Cardiac muscle cell (in vitro differentiated cells and primary cell): ENCODE data around the gene FAM53B. TPM values are rescaled to one million over a fixed set of nuclear protein-coding genes. Genes with fewer than 3 reads are reported as not detected.

Source experiments
- DNase-seq, 2 donors: peaks; one replicate each; pipeline versions ENCODE4 v3.0.0 to v3.0.0-alpha.2; 2010 to 2017; ENCODE audit warnings: low read depth in 1 of 2, low spot score in 1 of 2
- H3K27ac ChIP-seq: fragments of 200-600 bp; sonication (generic); 2 replicates; pipeline ENCODE4 v1.5.1; 2016
- H3K27me3 ChIP-seq: fragments of 200-600 bp; sonication (generic); 2 replicates; pipeline ENCODE4 v1.6.0; 2016; ENCODE audit warnings: control low read depth
- H3K36me3 ChIP-seq: fragments of 200-600 bp; sonication (generic); 2 replicates; pipeline ENCODE4 v1.5.1; 2016; ENCODE audit warnings: control low read depth
- H3K4me1 ChIP-seq: fragments of 200-600 bp; sonication (generic); 2 replicates; pipeline ENCODE4 v1.8.1; 2017; ENCODE audit warnings: low read depth, mild to moderate bottlenecking, mixed run types
- H3K4me3 ChIP-seq: fragments of 200-600 bp; sonication (generic); 2 replicates; pipeline ENCODE4 v1.5.1; 2016; ENCODE audit warnings: mild to moderate bottlenecking
- H3K9me3 ChIP-seq: fragments of 200-600 bp; sonication (generic); 2 replicates; pipeline ENCODE4 v1.5.1; 2017; ENCODE audit warnings: low read depth, mild to moderate bottlenecking, control low read depth
- polyA plus RNA-seq: library from polyadenylated mRNA; unstranded; fragments of >200 nt; fragmentation: Nextera tagmentation; extraction: Ambion mirVana; gene quantifications from 2 replicates; pipeline ENCODE4 v1.2.1, GENCODE V29; 2016
- total RNA-seq: library from RNA; depleted of rRNA; stranded (reverse); fragments of >200 nt; gene quantifications from 2 replicates; pipeline ENCODE4 v1.2.3, GENCODE V29; 2016
- TF ChIP-seq, protein P1 (sequence below): IDR thresholded peaks from 2 replicates; pipeline ENCODE4 v1.5.1; 2012; ENCODE audit warnings: low read depth, mild to moderate bottlenecking, low read length

FAM53B gene
- total and polyA plus RNA-seq, 2 experiments from 2014 or later: 10.2 to 34.8 TPM

DNA sequence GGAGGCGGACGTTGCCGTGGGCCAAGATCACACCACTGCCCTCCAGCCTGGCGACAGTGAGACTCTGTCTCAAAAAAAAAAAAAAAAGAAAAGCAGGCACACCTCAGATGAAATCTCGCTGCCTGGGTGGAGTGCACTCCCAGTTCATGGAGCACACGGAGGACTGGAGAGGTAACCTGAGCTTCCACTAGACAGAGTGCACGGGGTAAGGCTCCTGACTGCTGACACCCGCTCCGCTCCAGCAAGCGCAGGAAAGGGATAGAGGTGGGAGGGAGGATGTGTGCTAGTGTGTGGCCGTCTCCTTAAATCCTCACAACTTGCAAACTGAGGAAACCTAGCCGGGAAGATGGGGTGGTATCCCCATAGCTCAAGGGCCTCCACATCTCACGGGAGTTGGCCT, 50.8 kb downstream of the FAM53B start:
- DNase-seq: peak in 1 of 2 donors; percentile 62
- Histone ChIP-seq H3K27ac (peak overlapping the region; percentile 88), H3K4me3 (no peak overlapping the region), H3K9me3 (no peaks in the 10 kb centered on the region), H3K36me3 (peaks cover 2% of the 10 kb centered on the region), H3K27me3 (no peaks in the 10 kb centered on the region), H3K4me1 (peaks cover 48% of the 10 kb centered on the region)
- TF ChIP-seq, protein P1, sequence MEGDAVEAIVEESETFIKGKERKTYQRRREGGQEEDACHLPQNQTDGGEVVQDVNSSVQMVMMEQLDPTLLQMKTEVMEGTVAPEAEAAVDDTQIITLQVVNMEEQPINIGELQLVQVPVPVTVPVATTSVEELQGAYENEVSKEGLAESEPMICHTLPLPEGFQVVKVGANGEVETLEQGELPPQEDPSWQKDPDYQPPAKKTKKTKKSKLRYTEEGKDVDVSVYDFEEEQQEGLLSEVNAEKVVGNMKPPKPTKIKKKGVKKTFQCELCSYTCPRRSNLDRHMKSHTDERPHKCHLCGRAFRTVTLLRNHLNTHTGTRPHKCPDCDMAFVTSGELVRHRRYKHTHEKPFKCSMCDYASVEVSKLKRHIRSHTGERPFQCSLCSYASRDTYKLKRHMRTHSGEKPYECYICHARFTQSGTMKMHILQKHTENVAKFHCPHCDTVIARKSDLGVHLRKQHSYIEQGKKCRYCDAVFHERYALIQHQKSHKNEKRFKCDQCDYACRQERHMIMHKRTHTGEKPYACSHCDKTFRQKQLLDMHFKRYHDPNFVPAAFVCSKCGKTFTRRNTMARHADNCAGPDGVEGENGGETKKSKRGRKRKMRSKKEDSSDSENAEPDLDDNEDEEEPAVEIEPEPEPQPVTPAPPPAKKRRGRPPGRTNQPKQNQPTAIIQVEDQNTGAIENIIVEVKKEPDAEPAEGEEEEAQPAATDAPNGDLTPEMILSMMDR: no peak

DNA sequence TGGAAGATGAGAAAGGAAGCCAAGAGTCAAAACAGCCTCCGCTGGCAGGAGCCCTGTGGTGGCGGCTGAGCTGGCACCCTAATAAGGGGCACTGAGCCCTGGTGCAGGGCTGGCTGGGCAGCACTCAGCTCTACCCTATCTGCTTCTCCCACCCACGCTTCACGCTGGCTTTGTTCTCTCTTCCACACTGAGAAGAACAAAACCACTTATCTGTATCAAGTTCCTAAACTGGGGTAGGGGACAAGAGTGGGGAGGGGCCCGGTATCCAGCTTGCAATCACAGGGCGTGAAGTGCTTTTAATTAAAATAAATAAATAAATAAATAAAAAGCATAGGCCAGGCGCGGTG, 52.1 kb downstream of the FAM53B start:
- peaks cover 55% of the 10 kb centered on the region for H3K4me1 ChIP-seq
- H3K36me3 ChIP-seq: peaks cover 2% of the 10 kb centered on the region
- no peak for DNase-seq
- TF ChIP-seq, protein P1: no peak
- H3K27me3 ChIP-seq: no peaks in the 10 kb centered on the region
- H3K27ac ChIP-seq: no peak overlapping the region
- H3K4me3 ChIP-seq: no peak overlapping the region
- no peaks in the 10 kb centered on the region for H3K9me3 ChIP-seq

DNA sequence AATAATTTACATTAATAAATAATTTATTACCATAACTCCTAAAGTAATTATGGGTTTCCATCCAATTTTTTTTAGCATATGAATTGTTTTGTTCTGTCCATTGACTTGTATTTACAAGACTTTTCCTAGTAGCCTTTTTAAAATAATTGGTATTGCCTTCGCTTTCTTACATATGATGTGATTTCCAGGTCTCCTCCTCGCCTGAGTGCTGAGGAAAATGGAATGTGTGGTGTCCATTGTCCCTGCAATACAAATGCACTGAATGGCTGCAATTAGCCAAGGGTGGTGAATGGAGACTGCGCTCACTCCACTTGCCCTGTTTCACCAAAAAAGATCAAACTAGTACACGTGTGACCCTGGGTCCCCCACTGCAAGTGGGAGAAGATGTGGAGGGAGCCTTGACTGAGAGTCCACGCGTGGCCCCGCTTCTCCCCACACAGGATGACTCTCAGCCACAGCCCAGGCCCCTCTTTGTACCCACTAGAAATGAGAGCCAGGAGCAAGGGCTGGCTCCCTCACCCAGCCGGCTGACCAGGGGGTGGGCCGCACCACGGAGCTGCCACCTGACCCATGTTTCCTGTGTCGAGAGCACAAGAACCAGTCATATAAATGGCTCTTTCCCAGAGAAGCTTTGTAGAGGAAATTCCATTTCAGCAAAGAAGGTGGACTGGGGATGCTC, 52.6 kb downstream of the FAM53B start:
- Histone ChIP-seq H3K9me3 (no peaks in the 10 kb centered on the region), H3K27ac (no peak overlapping the region), H3K4me1 (peaks cover 55% of the 10 kb centered on the region), H3K4me3 (no peak overlapping the region), H3K27me3 (no peaks in the 10 kb centered on the region), H3K36me3 (peaks cover 2% of the 10 kb centered on the region)
- DNase-seq: no peak
- TF ChIP-seq, protein P1: no peak

DNA sequence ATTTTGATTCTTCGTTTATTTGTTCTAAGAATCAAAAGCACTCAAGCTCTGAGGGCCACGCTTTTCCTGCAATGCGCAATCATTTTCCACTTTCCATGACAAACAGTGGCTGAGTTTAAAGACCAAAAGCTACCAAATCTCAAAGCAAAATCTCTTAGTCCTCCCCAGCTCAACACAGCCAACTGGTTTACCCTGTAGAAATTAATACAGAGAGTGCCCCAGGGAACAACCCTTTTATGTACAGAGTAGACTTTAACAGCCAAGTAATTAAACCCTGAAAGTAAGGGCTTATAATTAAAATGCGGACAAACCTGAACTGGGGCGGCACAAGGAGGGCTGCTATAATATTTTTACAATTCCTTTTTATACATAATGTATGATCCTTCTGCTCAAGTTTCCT, 53.2 kb downstream of the FAM53B start:
- Histone ChIP-seq H3K27me3 (no peaks in the 10 kb centered on the region), H3K9me3 (no peaks in the 10 kb centered on the region), H3K4me3 (no peak overlapping the region), H3K27ac (no peak overlapping the region), H3K36me3 (peaks cover 2% of the 10 kb centered on the region), H3K4me1 (peaks cover 55% of the 10 kb centered on the region)
- TF ChIP-seq, protein P1: no peak
- no peak for DNase-seq

DNA sequence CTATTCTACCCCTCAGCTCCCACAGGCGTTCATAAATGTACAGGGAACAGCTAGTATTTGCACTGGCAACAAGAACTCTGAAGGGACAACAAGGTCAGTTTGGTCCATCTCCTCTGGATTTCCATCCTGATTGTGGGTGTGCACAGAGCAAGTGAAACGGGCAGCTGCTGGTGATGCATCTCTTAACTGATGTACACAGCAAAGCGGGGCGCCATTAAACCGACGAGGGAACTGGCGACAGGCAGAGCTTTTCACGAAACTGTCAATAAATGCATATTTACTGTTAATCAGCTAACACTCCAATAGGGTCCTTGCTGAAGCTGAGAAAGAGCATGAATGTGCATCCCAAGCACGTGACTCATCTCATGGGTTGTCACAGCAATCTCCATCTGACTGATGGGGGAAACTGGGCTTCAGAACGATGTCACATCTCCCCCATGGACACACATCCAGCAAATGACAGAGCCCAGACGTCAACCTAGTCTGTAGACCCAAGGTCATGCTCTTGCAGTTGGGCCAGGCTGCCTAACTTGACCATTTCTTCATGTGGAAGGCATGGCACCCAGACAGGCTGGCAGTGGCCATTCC, 54.2 kb downstream of the FAM53B start:
- H3K27ac ChIP-seq: no peak overlapping the region
- no peaks in the 10 kb centered on the region for H3K36me3 ChIP-seq
- no peaks in the 10 kb centered on the region for H3K27me3 ChIP-seq
- DNase-seq: no peak
- H3K9me3 ChIP-seq: no peaks in the 10 kb centered on the region
- no peak overlapping the region for H3K4me3 ChIP-seq
- TF ChIP-seq, protein P1: no peak
- peaks cover 55% of the 10 kb centered on the region for H3K4me1 ChIP-seq
